AG10803 (cell line): ENCODE data around the gene ERGIC1.

Experiments
- DNase-seq: peaks from one replicate; pipeline ENCODE4 v3.0.0; 2010; ENCODE audit warnings: low read depth
- H3K4me3 ChIP-seq: 2 replicates; pipeline ENCODE4 v1.5.1; 2011; ENCODE audit warnings: mild to moderate bottlenecking, low read length, control low read depth
- TF ChIP-seq, protein P1 (sequence below): conservative IDR thresholded peaks from 2 replicates; pipeline ENCODE4 v1.5.1; 2011; ENCODE audit warnings: mild to moderate bottlenecking, low read length, control low read depth, inconsistent platforms

ERGIC1 gene

DNA sequence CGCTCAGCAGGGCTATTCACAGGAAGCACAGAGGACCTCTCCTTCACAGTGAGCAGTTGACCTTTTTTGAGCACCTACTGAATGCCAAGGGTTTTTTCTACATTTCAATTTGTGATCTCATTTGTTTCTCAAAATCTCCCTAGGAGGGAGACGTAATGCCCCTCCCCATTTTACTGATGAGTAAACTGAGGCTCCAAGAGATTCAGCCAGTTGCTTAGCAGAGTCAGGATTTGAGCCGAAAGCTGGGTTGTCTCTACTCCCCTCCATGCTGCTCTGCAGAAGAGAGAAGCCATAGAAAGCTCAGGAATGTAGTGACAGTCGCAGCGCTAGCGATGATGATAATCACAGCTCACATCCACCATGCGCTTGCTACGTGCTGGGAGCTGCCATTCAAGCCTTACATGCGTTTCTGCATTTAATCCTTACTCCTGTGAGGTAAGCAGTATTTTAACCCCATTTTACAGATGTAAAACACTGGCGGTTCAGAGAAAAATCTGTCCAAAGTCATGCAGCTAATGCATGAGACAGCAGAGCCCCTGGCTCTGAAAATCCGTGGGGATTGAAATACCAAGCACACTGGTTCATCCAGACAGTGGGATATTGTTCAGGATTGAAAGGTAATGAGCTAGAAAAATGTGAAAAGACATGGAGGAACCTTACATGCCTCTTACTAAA lies 33.8 kb downstream of the ERGIC1 start:
- no peak overlapping the region for H3K4me3 ChIP-seq
- DNase-seq = no peak
- TF ChIP-seq, protein P1, sequence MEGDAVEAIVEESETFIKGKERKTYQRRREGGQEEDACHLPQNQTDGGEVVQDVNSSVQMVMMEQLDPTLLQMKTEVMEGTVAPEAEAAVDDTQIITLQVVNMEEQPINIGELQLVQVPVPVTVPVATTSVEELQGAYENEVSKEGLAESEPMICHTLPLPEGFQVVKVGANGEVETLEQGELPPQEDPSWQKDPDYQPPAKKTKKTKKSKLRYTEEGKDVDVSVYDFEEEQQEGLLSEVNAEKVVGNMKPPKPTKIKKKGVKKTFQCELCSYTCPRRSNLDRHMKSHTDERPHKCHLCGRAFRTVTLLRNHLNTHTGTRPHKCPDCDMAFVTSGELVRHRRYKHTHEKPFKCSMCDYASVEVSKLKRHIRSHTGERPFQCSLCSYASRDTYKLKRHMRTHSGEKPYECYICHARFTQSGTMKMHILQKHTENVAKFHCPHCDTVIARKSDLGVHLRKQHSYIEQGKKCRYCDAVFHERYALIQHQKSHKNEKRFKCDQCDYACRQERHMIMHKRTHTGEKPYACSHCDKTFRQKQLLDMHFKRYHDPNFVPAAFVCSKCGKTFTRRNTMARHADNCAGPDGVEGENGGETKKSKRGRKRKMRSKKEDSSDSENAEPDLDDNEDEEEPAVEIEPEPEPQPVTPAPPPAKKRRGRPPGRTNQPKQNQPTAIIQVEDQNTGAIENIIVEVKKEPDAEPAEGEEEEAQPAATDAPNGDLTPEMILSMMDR = no peak

DNA sequence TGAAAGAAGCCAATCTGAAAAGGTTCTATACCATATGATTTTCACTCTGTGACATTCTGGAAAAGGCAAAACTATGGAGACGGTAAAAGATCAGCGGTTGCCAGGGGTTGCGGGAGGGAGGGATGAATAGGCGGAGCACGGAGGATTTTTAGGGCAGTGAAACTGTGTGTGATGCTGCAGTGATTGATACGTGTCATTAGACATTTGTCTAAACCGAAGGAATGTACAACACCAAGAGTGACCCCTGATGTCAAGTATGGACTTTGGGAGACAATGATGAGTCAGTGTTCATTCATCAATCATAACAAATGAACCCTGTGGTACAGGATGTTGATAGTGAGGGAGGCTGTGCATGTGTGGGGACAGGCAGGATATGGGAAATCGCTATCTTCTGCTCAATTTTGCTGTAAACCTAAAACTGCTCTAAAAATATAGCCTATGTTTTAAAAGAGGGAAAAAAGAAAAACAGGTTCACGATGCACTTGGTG lies 34.4 kb downstream of the ERGIC1 start:
- 0 out of 2 replicates have a peak overlapping the region, but pooled peaks have one; percentile 12 for H3K4me3 ChIP-seq
- peak; percentile 60 for DNase-seq
- TF ChIP-seq, protein P1 = no peak

DNA sequence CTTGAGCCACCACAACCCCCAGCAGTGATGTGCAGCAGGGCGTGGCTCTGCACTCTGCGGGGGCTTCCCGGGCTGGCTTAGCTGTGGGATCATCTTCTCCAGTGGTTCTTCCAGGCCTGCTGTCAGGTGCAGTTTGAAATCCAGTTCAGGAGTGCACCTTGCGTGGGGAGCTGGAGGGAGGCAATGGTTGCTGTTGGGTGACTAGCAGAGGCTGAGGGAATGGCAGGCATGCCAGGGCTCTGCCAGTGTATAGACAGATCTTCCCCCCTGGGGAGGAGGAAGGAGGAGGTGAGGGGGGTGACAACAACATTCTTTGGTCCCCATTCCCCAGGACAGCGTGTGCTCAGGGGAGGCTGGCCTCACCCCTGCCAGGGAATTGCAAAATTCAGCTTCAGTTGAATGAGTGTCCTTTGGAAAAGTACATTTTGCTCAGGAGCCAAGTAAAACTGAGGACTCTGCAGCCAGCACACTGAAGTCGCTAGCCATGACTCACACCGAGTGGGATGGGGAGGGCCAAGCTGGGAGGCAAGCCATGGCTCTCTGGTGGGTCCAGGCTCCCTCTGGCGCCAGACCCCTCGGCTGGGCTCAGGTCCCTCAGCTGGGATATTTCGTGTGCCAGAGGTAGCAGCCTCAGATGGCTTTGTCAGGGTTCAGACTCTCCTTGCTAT lies 35.0 kb downstream of the ERGIC1 start:
- peak; percentile 92 for DNase-seq
- H3K4me3 ChIP-seq = 0 out of 2 replicates have a peak overlapping the region, but pooled peaks have one; percentile 12
- TF ChIP-seq, protein P1 = peak; percentile 45

DNA sequence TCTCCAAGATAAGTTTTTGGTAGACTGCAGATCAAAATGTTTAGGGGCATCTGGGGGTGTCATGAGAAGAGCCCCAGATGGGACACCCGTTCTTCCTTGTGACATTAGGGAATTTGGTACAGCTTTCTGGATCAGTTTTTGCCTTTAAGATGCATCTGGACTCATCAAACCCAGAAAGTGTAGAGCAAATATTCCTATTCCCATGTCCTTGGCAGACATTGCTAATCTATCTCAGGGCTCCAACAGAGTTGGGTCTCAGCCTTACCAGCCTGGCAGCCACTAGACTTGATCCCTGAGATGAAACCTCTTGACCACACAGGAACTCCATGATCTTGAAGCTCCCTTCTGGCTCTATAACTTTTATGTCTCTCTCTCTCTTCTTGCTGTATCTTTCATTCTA lies 35.6 kb downstream of the ERGIC1 start:
- TF ChIP-seq, protein P1 = no peak
- no peak overlapping the region for H3K4me3 ChIP-seq
- no peak for DNase-seq

DNA sequence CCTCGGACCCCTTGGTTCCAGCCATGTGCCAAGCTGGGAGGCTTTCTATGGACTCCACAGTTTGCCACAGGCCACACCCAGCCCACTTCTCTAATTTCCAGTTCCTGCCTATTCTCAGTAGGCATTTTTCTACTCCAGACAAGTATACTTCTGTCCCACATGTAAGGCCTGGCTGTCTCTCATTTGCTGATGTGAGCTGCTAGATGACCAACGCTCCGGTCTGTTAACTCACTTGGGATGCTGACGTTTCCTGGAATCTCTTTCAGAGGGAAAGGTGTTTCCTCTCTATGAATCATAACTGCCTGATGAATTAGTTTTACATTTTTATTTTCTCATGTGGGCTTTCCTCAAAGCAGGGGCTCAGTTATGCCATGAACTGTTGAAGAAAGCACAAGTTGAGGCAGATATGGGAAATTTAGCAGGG lies 36.3 kb downstream of the ERGIC1 start:
- peak; percentile 85 for DNase-seq
- H3K4me3 ChIP-seq = no peak overlapping the region
- TF ChIP-seq, protein P1 = no peak

DNA sequence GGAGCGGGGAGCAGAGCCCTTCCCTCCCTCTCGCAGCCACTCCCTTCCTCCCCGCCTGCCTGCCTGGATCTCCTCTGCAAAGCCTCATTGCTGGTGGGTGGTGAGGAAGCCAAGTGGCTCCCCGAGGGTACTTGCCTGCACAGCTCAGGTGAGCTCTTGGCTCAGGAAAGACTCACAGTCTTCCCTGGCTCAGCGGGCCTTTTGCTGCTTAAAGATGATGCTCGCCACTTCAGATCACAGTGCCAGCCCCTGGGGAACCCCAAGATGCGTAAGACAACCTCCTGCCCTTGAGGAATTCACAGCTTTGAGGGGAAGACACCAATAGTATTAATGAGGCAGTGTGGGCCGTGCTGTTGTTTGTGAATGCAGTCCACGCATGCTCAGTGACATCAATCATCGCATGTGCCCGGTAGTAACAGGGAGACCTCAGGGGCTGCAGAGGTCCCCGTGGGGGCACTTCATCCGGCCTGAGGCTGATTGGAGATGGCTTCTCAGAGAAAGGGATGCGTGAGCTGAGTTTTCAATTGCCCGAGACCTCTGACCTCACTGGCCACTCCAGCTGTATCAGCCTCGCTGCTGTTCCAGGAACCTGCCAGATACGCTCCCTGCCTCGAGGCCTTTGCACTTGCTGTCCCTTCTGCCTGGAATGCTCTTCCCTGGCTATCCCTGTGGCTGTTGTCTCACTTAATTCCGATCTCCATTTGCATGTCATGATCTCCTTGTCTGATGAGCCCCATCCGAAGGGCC lies 36.8 kb downstream of the ERGIC1 start:
- TF ChIP-seq, protein P1 = no peak
- no peak for DNase-seq
- no peak overlapping the region for H3K4me3 ChIP-seq
